Measurements from ENCODE around the gene GMCL2.

- TF ChIP-seq DLX4 (CRISPR knock-in tag; IDR thresholded peaks at IDR 0.05) (no peak), HDAC6 (IDR thresholded peaks at IDR 0.05; ENCODE audit: low read depth, low read length) (no peak), REST (IDR thresholded peaks at IDR 0.05; ENCODE audit: borderline replicate concordance) (no peak), REST (CRISPR knock-in tag; IDR thresholded peaks at IDR 0.05; ENCODE audit: low read depth) (no peak), POLR2A (conservative IDR thresholded peaks at IDR 0.05) (no peak), YY1 (IDR thresholded peaks at IDR 0.05; ENCODE audit: borderline replicate concordance in 1 of 3, control insufficient read depth in 1 of 3, extremely low read depth in 1 of 3, insufficient read depth in 3 of 3, insufficient read length in 1 of 3, insufficient replicate concordance in 2 of 3, low read depth in 1 of 3, low read length in 2 of 3) (no peak)
Measured at GRCh38 chr5:178227138-178227659, 40.0 kb upstream of the GMCL2 start.

Measured in K562 (cell line).